HEK293 (cell line): Measurements from ENCODE around the gene RPS6KA2.

Source experiments
- CTCF ChIA-PET: fragments of 350-600 bp; formaldehyde crosslinking; extraction: SDS; loops from one replicate; lab custom pipeline; 2021; ENCODE audit warnings: antibody characterized with exemption; lab: Yijun Ruan, JAX
- POLR2A ChIA-PET: fragments of 300-600 bp; formaldehyde crosslinking; extraction: SDS; loops from one replicate; lab custom pipeline; 2020; ENCODE audit warnings: antibody characterized with exemption, inconsistent platforms; lab: Yijun Ruan, JAX
- H3K27ac ChIP-seq: fragments of 200-500 bp; sonication (Bioruptor generic); 2 replicates; pipeline ENCODE4 v1.5.1; 2014; ENCODE audit warnings: low read depth, low read length, control low read depth, inconsistent platforms; ENCODE audit errors: extremely low read depth
- H3K36me3 ChIP-seq, 2 experiments: fragments of 200-500 bp in 1 of 2; sonication (Bioruptor generic) in 1 of 2; 1 replicate in 1 of 2; 2 replicates in 1 of 2; pipeline ENCODE4 v1.5.1; 2014 to 2017; ENCODE audit warnings: inconsistent platforms in 2 of 2, low read length in 2 of 2; ENCODE audit not compliant: control insufficient read depth in 2 of 2, insufficient read depth in 1 of 2
- H3K4me1 ChIP-seq: fragments of 200-500 bp; sonication (Bioruptor generic); 2 replicates; pipeline ENCODE4 v1.5.1; 2014; ENCODE audit warnings: mild to moderate bottlenecking, low read length, inconsistent platforms; ENCODE audit not compliant: control insufficient read depth, insufficient read depth
- H3K4me3 ChIP-seq: 2 replicates; pipeline ENCODE4 v1.5.1; 2011; ENCODE audit warnings: low read depth, mild to moderate bottlenecking, control low read depth, low read length, moderate library complexity
- H3K9me3 ChIP-seq: fragments of 200-500 bp; sonication (Bioruptor generic); 2 replicates; pipeline ENCODE4 v1.5.1; 2014; ENCODE audit warnings: low read depth, low read length, inconsistent platforms; ENCODE audit not compliant: control insufficient read depth, insufficient read depth
- FEZF1 ChIP-seq: fragments of 450-650 bp; formaldehyde crosslinking; IDR thresholded peaks from 2 replicates; pipeline ENCODE4 v1.5.1; 2016; ENCODE audit warnings: missing biosample characterization, missing genetic modification characterization
- GLIS1 ChIP-seq: fragments of 450-650 bp; formaldehyde crosslinking; IDR thresholded peaks from 2 replicates; pipeline ENCODE4 v1.5.1; 2016; ENCODE audit warnings: missing biosample characterization, missing genetic modification characterization
- SALL2 ChIP-seq: fragments of 450-650 bp; formaldehyde crosslinking; IDR thresholded peaks from 2 replicates; pipeline ENCODE4 v1.5.0; 2017; ENCODE audit warnings: missing biosample characterization, mild to moderate bottlenecking, missing genetic modification characterization, borderline replicate concordance
- SP3 ChIP-seq: fragments of 450-650 bp; formaldehyde crosslinking; IDR thresholded peaks from 2 replicates; pipeline ENCODE4 v1.5.1; 2016; ENCODE audit warnings: missing biosample characterization, missing genetic modification characterization
- ZFP3 ChIP-seq: fragments of 450-650 bp; formaldehyde crosslinking; IDR thresholded peaks from 2 replicates; pipeline ENCODE4 v1.5.1; 2016; ENCODE audit warnings: low read depth, missing biosample characterization, missing genetic modification characterization
- ZNF132 ChIP-seq: fragments of 450-650 bp; formaldehyde crosslinking; IDR thresholded peaks from 2 replicates; pipeline ENCODE4 v1.5.1; 2017; ENCODE audit warnings: missing biosample characterization, missing genetic modification characterization, borderline replicate concordance
- ZNF211 ChIP-seq: fragments of 450-650 bp; formaldehyde crosslinking; IDR thresholded peaks from 2 replicates; pipeline ENCODE4 v1.5.1; 2016; ENCODE audit warnings: low read depth, missing biosample characterization, missing genetic modification characterization
- ZNF26 ChIP-seq: fragments of 450-650 bp; formaldehyde crosslinking; IDR thresholded peaks from 2 replicates; pipeline ENCODE4 v1.5.1; 2016; ENCODE audit warnings: missing biosample characterization, missing genetic modification characterization
- ZNF266 ChIP-seq: fragments of 450-650 bp; formaldehyde crosslinking; IDR thresholded peaks from 2 replicates; pipeline ENCODE4 v1.5.1; 2016; ENCODE audit warnings: missing biosample characterization, missing genetic modification characterization, low read depth
- ZNF354C ChIP-seq: fragments of 450-650 bp; formaldehyde crosslinking; IDR thresholded peaks from 2 replicates; pipeline ENCODE4 v1.5.1; 2016; ENCODE audit warnings: missing biosample characterization, missing genetic modification characterization, low read depth, borderline replicate concordance
- ZNF391 ChIP-seq: fragments of 450-650 bp; formaldehyde crosslinking; IDR thresholded peaks from 2 replicates; pipeline ENCODE4 v1.5.1; 2016; ENCODE audit warnings: low read depth, missing biosample characterization, missing genetic modification characterization, borderline replicate concordance
- ZNF521 ChIP-seq: fragments of 450-650 bp; formaldehyde crosslinking; IDR thresholded peaks from 2 replicates; pipeline ENCODE4 v1.5.1; 2017; ENCODE audit warnings: missing biosample characterization, mild to moderate bottlenecking, missing genetic modification characterization
- ZNF558 ChIP-seq: fragments of 450-650 bp; formaldehyde crosslinking; IDR thresholded peaks from 2 replicates; pipeline ENCODE4 v1.5.1; 2016; ENCODE audit warnings: missing biosample characterization, missing genetic modification characterization
- ZNF626 ChIP-seq: fragments of 450-650 bp; sonication (Bioruptor Pico); formaldehyde crosslinking; IDR thresholded peaks from 2 replicates; pipeline ENCODE4 v1.5.1; 2018; ENCODE audit warnings: missing biosample characterization, missing genetic modification characterization, inconsistent platforms
- ZNF701 ChIP-seq: fragments of 450-650 bp; formaldehyde crosslinking; IDR thresholded peaks from 2 replicates; pipeline ENCODE4 v1.5.1; 2016; ENCODE audit warnings: missing biosample characterization, missing genetic modification characterization
- ZNF76 ChIP-seq: fragments of 450-650 bp; formaldehyde crosslinking; IDR thresholded peaks from 2 replicates; pipeline ENCODE4; 2016; ENCODE audit warnings: low read depth, missing biosample characterization, missing genetic modification characterization, borderline replicate concordance
- ZNF843 ChIP-seq: fragments of 450-650 bp; formaldehyde crosslinking; IDR thresholded peaks from 2 replicates; pipeline ENCODE4 v1.5.1; 2016; ENCODE audit warnings: missing biosample characterization, missing genetic modification characterization
- ZSCAN18 ChIP-seq: fragments of 450-650 bp; formaldehyde crosslinking; IDR thresholded peaks from 2 replicates; pipeline ENCODE4 v1.5.1; 2016; ENCODE audit warnings: missing biosample characterization, missing genetic modification characterization
- ZXDB ChIP-seq: fragments of 450-650 bp; formaldehyde crosslinking; IDR thresholded peaks from 2 replicates; pipeline ENCODE4 v1.5.1; 2016; ENCODE audit warnings: missing biosample characterization, missing genetic modification characterization
- TF ChIP-seq, protein P1 (sequence below): fragments of 450-650 bp; formaldehyde crosslinking; IDR thresholded peaks from 2 replicates; pipeline ENCODE4 v1.5.1; 2017; ENCODE audit warnings: missing biosample characterization, missing genetic modification characterization

The RPS6KA2 gene

DNA sequence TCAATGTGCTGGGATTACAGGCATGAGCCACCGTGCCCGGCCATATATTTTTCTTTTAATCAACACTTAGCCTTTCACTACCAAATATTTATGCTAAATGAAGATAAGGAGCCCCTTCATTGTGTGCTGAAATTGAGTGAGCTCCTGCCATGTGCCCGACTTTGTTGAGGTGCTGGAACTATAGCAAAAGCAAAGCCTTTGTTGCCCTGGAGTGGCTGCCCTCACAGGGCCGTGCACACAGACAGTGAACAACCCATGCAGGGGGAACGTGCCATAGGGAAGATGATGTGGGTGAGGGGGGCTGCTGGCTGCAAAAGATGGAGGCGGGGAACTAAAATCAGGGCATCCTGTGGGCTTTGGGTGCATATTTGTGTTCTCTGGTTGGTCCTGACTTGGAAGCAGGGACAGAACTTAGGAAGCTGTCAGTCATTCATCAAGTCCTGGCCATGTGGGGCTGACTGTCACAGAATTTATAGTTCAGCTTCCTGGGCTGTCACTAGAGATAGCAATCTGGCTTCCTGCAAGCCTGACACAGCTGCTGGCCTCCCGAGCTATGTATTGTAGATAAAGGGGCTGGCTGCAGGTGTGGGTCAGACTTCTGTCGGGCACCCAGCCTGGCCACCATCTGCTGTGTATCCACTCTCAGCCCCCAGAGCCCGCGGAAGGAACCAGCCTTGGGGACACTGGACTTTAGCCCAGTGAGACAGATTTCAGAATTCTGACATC, 187.5 kb downstream of the RPS6KA2 start:
- no peaks in the 10 kb centered on the region for H3K36me3 ChIP-seq
- no peak overlapping the region for H3K27ac ChIP-seq
- TF ChIP-seq ZNF266 (tag by site-specific recombination), result no peak
- TF ChIP-seq GLIS1 (tag by site-specific recombination), result no peak
- no peak for TF ChIP-seq ZNF521 (tag by site-specific recombination)
- no peak for TF ChIP-seq ZFP3
- TF ChIP-seq ZNF211, result no peak
- TF ChIP-seq, protein P1, sequence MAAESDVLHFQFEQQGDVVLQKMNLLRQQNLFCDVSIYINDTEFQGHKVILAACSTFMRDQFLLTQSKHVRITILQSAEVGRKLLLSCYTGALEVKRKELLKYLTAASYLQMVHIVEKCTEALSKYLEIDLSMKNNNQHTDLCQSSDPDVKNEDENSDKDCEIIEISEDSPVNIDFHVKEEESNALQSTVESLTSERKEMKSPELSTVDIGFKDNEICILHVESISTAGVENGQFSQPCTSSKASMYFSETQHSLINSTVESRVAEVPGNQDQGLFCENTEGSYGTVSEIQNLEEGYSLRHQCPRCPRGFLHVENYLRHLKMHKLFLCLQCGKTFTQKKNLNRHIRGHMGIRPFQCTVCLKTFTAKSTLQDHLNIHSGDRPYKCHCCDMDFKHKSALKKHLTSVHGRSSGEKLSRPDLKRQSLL (tag by site-specific recombination), result no peak
- no peak for TF ChIP-seq FEZF1 (tag by site-specific recombination)
- TF ChIP-seq ZNF626 (tag by site-specific recombination), result no peak
- TF ChIP-seq ZNF26 (tag by site-specific recombination), result no peak
- TF ChIP-seq ZXDB, result no peak
- TF ChIP-seq, all 188 proteins: peak for 0
- H3K9me3 ChIP-seq, result no peaks in the 10 kb centered on the region
- no peaks in the 10 kb centered on the region for H3K4me1 ChIP-seq
- CTCF ChIA-PET, result interaction anchor here (0.7 to 1.1 kb wide), 3 partner anchors 8 to 126 kb away, joined by 3 to 5 read pairs (median 4); no protein-coding TSS in a partner anchor
- POLR2A ChIA-PET, result no interaction called here
- H3K4me3 ChIP-seq, result no peak overlapping the region

DNA sequence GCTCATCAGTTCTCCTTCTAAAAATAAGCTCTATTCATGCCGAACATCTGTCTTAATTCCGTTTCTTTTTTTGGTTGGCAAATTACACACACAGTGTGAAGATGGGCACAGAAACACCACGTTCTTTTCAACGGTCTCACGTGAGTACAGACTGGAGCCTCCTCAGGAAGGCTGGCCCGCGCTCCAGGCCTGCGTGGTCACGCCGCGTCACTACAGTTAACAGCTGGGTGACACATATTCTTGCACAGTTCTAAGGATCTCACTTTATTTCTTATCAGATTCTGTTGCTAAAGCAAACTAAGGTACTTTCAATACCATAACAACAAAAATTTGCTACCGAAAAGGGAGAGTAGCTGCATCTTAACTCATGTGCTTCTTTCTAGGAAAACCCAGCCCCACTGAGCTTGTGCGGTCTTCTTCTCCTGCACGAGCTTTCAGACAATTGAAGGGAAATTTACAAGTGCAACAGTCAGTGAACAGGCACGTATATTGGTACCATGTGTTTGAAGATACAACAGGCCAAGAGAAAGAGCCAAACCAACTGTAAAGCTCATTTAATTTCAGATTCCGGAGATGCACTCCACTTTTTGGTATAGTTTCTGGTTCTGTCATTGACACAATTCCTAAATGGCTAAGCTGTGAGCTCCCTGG, 188.7 kb downstream of the RPS6KA2 start:
- no peaks in the 10 kb centered on the region for H3K4me1 ChIP-seq
- CTCF ChIA-PET, result interaction anchor here (0.6 to 1.1 kb wide), 4 partner anchors 10 to 125 kb away, joined by 3 to 5 read pairs (median 3); no protein-coding TSS in a partner anchor
- no peak overlapping the region for H3K27ac ChIP-seq
- TF ChIP-seq ZNF132, result no peak
- no peak for TF ChIP-seq ZNF354C (tag by site-specific recombination)
- no peak for TF ChIP-seq ZNF391 (tag by site-specific recombination)
- POLR2A ChIA-PET, result no interaction called here
- no peaks in the 10 kb centered on the region for H3K36me3 ChIP-seq
- H3K9me3 ChIP-seq, result no peaks in the 10 kb centered on the region
- no peak overlapping the region for H3K4me3 ChIP-seq

GRCh38 chr6:166437661-166438060, 189.4 kb downstream of the RPS6KA2 start:
- Histone ChIP-seq H3K4me3 (no peak overlapping the region), H3K27ac (no peak overlapping the region), H3K36me3 (no peaks in the 10 kb centered on the region), H3K4me1 (no peaks in the 10 kb centered on the region), H3K9me3 (no peaks in the 10 kb centered on the region)
- POLR2A ChIA-PET, result no interaction called here
- TF ChIP-seq ZNF701 (no peak), ZSCAN18 (tag by site-specific recombination) (no peak), ZNF558 (tag by site-specific recombination) (no peak), SP3 (no peak), ZNF76 (no peak), ZNF843 (tag by site-specific recombination) (no peak), SALL2 (no peak)
- CTCF ChIA-PET, result interaction anchor here (1.0 kb wide), 1 partner anchor 37 kb away, joined by 3 read pairs; no protein-coding TSS in a partner anchor
